Gastroesophageal sphincter (tissue), 4 donors: ENCODE results near the gene RABL3. TPM values are rescaled to one million over a fixed set of nuclear protein-coding genes. Genes with fewer than 3 reads are reported as not detected.

Experiments
- ATAC-seq: fragments of 150-250 bp; one replicate; pipeline ENCODE4 v1.9.1; 2016; ENCODE audit warnings: mild to moderate bottlenecking, moderate library complexity
- H3K27ac ChIP-seq, 4 donors: fragments of 200-600 bp; sonication (generic) in 3 of 4; 1 replicate in 3 of 4; 2 replicates in 1 of 4; pipeline ENCODE4 v1.5.1; 2016 to 2019
- H3K27me3 ChIP-seq: fragments of 200-600 bp; sonication (generic); one replicate; pipeline ENCODE4 v1.5.1; 2019
- H3K36me3 ChIP-seq, 2 donors: fragments of 200-600 bp; sonication (generic); one replicate each; pipeline ENCODE4 v1.5.1; 2019; ENCODE audit warnings: control low read depth in 1 of 2
- H3K4me1 ChIP-seq, 3 donors: fragments of 200-600 bp; sonication (generic); 1 replicate in 2 of 3; 2 replicates in 1 of 3; pipeline ENCODE4 v1.5.1; 2016 to 2019; ENCODE audit warnings: control low read depth in 2 of 3
- H3K4me3 ChIP-seq, 2 donors: fragments of 200-600 bp; sonication (generic); one replicate each; pipeline ENCODE4 v1.5.1; 2019; ENCODE audit warnings: mild to moderate bottlenecking in 1 of 2, moderate library complexity in 1 of 2
- H3K9me3 ChIP-seq, 3 donors: fragments of 200-600 bp; sonication (generic); one replicate each; pipeline ENCODE4 v1.5.1; 2017 to 2019; ENCODE audit warnings: control low read depth in 2 of 3
- EP300 ChIP-seq: sonication (generic); formaldehyde crosslinking; IDR thresholded peaks from one replicate; pipeline ENCODE4 v1.6.1; 2017; ENCODE audit warnings: antibody characterized with exemption, mild to moderate bottlenecking
- POLR2A ChIP-seq, 2 donors: fragments of 450-650 bp; IDR thresholded peaks; one replicate each; pipeline ENCODE4 v1.6.1; 2017; ENCODE audit warnings: antibody characterized with exemption in 2 of 2, mild to moderate bottlenecking in 2 of 2, moderate library complexity in 1 of 2
- POLR2AphosphoS5 ChIP-seq: sonication (generic); formaldehyde crosslinking; IDR thresholded peaks from one replicate; pipeline ENCODE4 v1.6.1; 2017; ENCODE audit warnings: antibody characterized with exemption
- WGBS, 2 donors: methylation state at CpG; one replicate each; pipeline ENCODE4 v1.1.5; 2018; ENCODE audit warnings: low coverage in 1 of 2; 5-methylcytosine and 5-hydroxymethylcytosine counted together
- total RNA-seq, 4 donors: library from RNA; depleted of rRNA; stranded (reverse); fragments of >200 nt; gene quantifications; one replicate each; pipeline ENCODE4 v1.1.0, GENCODE V29; 2016
- TF ChIP-seq, protein P1 (sequence below), 4 experiments: fragments of 200-600 bp in 2 of 4; fragments of 450-650 bp in 2 of 4; sonication (generic) in 1 of 4; IDR thresholded peaks; one replicate each; pipeline ENCODE4 v1.5.1; 2017 to 2019; ENCODE audit warnings: antibody characterized with exemption in 4 of 4, mild to moderate bottlenecking in 2 of 4, moderate library complexity in 2 of 4

The RABL3 gene
- total RNA-seq, 4 donors from 2014 or later = 16.3 to 29.2 (median 20.1) TPM

DNA sequence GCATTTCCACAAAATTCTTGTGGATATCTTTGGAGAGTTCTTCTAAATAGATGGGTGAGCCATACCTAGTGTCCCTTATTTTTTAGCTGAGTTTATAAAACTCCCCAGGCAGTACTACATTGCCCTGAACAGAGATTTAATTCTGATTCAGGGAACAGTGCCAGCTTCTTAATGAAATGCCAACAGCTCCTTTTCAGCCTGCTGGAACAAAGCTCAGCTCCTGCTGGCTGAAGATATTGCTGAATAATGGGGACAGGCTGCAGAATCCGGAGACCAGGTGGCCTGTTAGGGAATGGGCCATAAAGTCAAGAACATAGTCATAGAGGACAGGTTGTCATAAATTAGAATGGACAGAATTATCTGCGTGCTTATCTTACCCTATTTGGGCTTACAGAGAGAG, 69.2 kb downstream of the RABL3 start:
- 13 to 46% methylated on average over 1 to 2 of the region's 2 CpGs for WGBS, 2 donors
- no peaks in the 10 kb centered on the region for H3K27me3 ChIP-seq
- H3K4me3 ChIP-seq = no peak overlapping the region
- peaks cover under 1 to 11% (median 2%) of the 10 kb centered on the region in 3 donors for H3K4me1 ChIP-seq
- no peak for ATAC-seq
- TF ChIP-seq POLR2AphosphoS5 (no peak), EP300 (no peak), POLR2A (IDR thresholded peaks at IDR 0.05) (no peak)
- TF ChIP-seq, protein P1, sequence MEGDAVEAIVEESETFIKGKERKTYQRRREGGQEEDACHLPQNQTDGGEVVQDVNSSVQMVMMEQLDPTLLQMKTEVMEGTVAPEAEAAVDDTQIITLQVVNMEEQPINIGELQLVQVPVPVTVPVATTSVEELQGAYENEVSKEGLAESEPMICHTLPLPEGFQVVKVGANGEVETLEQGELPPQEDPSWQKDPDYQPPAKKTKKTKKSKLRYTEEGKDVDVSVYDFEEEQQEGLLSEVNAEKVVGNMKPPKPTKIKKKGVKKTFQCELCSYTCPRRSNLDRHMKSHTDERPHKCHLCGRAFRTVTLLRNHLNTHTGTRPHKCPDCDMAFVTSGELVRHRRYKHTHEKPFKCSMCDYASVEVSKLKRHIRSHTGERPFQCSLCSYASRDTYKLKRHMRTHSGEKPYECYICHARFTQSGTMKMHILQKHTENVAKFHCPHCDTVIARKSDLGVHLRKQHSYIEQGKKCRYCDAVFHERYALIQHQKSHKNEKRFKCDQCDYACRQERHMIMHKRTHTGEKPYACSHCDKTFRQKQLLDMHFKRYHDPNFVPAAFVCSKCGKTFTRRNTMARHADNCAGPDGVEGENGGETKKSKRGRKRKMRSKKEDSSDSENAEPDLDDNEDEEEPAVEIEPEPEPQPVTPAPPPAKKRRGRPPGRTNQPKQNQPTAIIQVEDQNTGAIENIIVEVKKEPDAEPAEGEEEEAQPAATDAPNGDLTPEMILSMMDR (IDR thresholded peaks at IDR 0.05) = no peak
- H3K27ac ChIP-seq = no peak overlapping the region
- H3K36me3 ChIP-seq = no peaks in the 10 kb centered on the region
- H3K9me3 ChIP-seq = no peaks in the 10 kb centered on the region

- Histone ChIP-seq H3K9me3 (no peaks in the 10 kb centered on the region), H3K27me3 (no peaks in the 10 kb centered on the region), H3K36me3 (no peaks in the 10 kb centered on the region), H3K27ac (no peak overlapping the region), H3K4me3 (no peak overlapping the region), H3K4me1 (peaks cover 0 to 5% (median 0%) of the 10 kb centered on the region in 3 donors)
- TF ChIP-seq, protein P1 (IDR thresholded peaks at IDR 0.05) = no peak
- TF ChIP-seq EP300 (no peak), POLR2A (IDR thresholded peaks at IDR 0.05) (no peak), POLR2AphosphoS5 (no peak)
- no peak for ATAC-seq
- 83 to 93% methylated on average over 2 of the region's 2 CpGs for WGBS, 2 donors
These were observed 71.7 kb downstream of the RABL3 start for GRCh38 chr3:120670576-120670975.

DNA sequence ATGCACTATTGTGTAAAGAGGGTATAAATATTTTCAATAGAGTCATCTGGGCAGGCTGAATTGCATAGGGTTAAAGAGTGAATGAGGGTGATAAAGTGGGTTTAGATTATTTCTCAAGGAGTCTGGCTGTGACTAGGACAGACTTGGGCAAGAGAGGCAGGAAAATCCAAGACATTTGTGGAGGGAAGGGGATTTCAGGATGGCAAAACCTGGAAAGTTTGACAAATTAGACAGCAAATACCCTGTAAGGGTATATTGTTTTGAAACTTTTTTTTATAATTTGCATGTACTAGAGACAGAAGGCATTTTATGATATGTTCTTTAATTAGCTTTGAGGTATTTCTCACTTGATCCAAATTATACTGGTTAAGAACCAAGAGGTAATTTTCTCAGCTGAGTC, 77.4 kb downstream of the RABL3 start:
- Histone ChIP-seq H3K27me3 (no peaks in the 10 kb centered on the region), H3K4me3 (no peak overlapping the region), H3K9me3 (no peaks in the 10 kb centered on the region), H3K4me1 (no peaks in the 10 kb centered on the region), H3K27ac (no peak overlapping the region), H3K36me3 (no peaks in the 10 kb centered on the region)
- TF ChIP-seq, protein P1 (IDR thresholded peaks at IDR 0.05) = no peak
- TF ChIP-seq EP300 (no peak), POLR2A (IDR thresholded peaks at IDR 0.05) (no peak), POLR2AphosphoS5 (no peak)
- ATAC-seq = no peak

DNA sequence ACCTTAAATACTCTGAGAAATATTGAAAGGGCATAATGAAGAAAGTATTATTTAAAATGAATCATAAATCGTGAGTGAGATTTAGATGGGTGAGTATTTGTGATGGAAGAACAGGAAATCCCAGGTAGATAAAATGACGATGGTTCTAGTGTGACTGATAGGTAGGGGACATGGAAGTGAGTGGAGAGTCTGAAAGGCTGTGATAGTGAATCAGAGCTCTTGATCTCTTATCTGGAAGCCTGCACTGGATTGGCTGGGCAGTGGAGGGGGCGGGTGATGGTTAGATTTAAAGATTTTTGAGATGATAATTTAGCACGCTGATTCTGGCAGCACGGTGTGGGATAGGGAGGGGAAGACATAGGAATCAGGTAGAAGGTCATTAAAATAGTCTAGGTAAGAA, 80.4 kb downstream of the RABL3 start:
- H3K9me3 ChIP-seq = no peaks in the 10 kb centered on the region
- H3K4me3 ChIP-seq = no peak overlapping the region
- no peaks in the 10 kb centered on the region for H3K4me1 ChIP-seq
- 51 to 60% methylated on average over 5 of the region's 5 CpGs for WGBS, 2 donors
- H3K27me3 ChIP-seq = no peaks in the 10 kb centered on the region
- TF ChIP-seq POLR2AphosphoS5 = no peak
- no peak for TF ChIP-seq EP300
- TF ChIP-seq POLR2A (IDR thresholded peaks at IDR 0.05) = no peak
- TF ChIP-seq, protein P1 (IDR thresholded peaks at IDR 0.05) = no peak
- H3K36me3 ChIP-seq = no peaks in the 10 kb centered on the region
- no peak overlapping the region for H3K27ac ChIP-seq
- ATAC-seq = no peak

DNA sequence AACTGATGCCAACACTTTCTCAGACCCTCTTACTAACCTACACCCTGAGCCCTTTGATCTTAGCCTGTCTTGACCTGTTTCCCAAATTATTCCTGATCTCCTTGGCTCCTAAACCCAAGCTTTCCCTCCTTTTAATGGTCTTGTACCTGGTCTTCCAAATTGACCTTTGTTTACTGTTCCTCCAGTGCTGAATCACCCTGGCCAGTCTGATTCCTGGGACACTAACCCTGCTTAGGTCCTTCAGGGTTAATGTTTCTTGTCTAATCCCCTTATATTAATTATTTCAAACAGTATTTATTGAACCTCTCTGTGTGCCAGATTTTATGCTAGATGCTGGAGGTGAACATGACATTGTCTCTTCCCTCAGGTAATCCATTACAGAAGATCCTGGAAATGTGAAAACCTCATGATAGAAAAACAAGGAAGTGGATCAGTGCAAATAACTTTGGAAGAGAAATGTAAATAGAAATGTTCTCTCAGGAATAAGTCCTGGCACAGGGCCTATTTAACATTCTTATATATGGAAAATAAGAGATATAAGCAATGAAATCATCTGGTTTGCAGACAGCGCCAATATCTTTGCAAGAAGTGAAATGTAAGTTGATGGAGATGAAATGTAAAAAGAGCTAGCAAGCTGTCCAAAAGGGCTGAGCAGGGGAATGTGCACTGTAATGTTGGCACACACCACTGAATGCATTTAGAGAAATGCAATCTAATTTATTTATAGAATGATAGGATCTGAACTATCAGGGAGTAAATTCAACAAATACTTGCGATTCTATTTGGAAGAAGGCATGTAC, 81.0 kb downstream of the RABL3 start:
- no peak overlapping the region for H3K27ac ChIP-seq
- TF ChIP-seq POLR2A (IDR thresholded peaks at IDR 0.05) = no peak
- TF ChIP-seq POLR2AphosphoS5 = no peak
- TF ChIP-seq, protein P1 (IDR thresholded peaks at IDR 0.05) = no peak
- no peak for TF ChIP-seq EP300
- H3K36me3 ChIP-seq = no peaks in the 10 kb centered on the region
- no peaks in the 10 kb centered on the region for H3K9me3 ChIP-seq
- no peak overlapping the region for H3K4me3 ChIP-seq
- WGBS, 2 donors = 4 to 5% methylated on average over 2 of the region's 2 CpGs
- no peaks in the 10 kb centered on the region for H3K4me1 ChIP-seq
- no peak for ATAC-seq
- H3K27me3 ChIP-seq = no peaks in the 10 kb centered on the region
